Measurements from ENCODE around the gene RASGRF2.
"Not testable (repeated sequence)": the region's sequence is repeated elsewhere in the genome, so short reads cannot be mapped to it uniquely, and the experiment has no call there.

The RASGRF2 gene

GRCh38 chr5:81021486-81021885, 61.3 kb downstream of the RASGRF2 start:
- no peak for DNase-seq (ENCODE audit: low spot score)

- DNase-seq (ENCODE audit: low spot score), result no peak
These were observed 62.0 kb downstream of the RASGRF2 start for GRCh38 chr5:81021951-81022687.

GRCh38 chr5:81022688-81023084, 62.5 kb downstream of the RASGRF2 start:
- no peak for DNase-seq (ENCODE audit: low spot score)

GRCh38 chr5:81023261-81023970, 63.3 kb downstream of the RASGRF2 start:
- DNase-seq (ENCODE audit: low spot score), result no peak

- DNase-seq (ENCODE audit: low spot score), result no peak
These were observed 67.4 kb downstream of the RASGRF2 start for GRCh38 chr5:81027481-81028058.

GRCh38 chr5:81028888-81029287, 68.7 kb downstream of the RASGRF2 start:
- not testable (repeated sequence) for DNase-seq (ENCODE audit: low spot score)

GRCh38 chr5:81029736-81030135, 69.6 kb downstream of the RASGRF2 start:
- not testable (repeated sequence) for DNase-seq (ENCODE audit: low spot score)

GRCh38 chr5:81030236-81031034, 70.3 kb downstream of the RASGRF2 start:
- DNase-seq (ENCODE audit: low spot score), result not testable (repeated sequence)

- DNase-seq (ENCODE audit: low spot score), result no peak
These were observed 75.4 kb downstream of the RASGRF2 start for GRCh38 chr5:81035522-81035921.

- no peak for DNase-seq (ENCODE audit: low spot score)
These were observed 78.3 kb downstream of the RASGRF2 start for GRCh38 chr5:81038495-81038894.

GRCh38 chr5:81044868-81045267, 84.7 kb downstream of the RASGRF2 start:
- DNase-seq (ENCODE audit: low spot score), result no peak

- no peak for DNase-seq (ENCODE audit: low spot score)
These were observed 85.2 kb downstream of the RASGRF2 start for GRCh38 chr5:81045389-81045807.

- DNase-seq (ENCODE audit: low spot score), result no peak
These were observed 85.9 kb downstream of the RASGRF2 start for GRCh38 chr5:81046041-81046440.

- no peak for DNase-seq (ENCODE audit: low spot score)
These were observed 92.2 kb downstream of the RASGRF2 start for GRCh38 chr5:81052325-81052724.

GRCh38 chr5:81053282-81053681, 93.1 kb downstream of the RASGRF2 start:
- DNase-seq (ENCODE audit: low spot score), result not testable (repeated sequence)

GRCh38 chr5:81058121-81058520, 98.0 kb downstream of the RASGRF2 start:
- DNase-seq (ENCODE audit: low spot score), result no peak

GRCh38 chr5:81065492-81065891, 105.3 kb downstream of the RASGRF2 start:
- no peak for DNase-seq (ENCODE audit: low spot score)

GRCh38 chr5:81066102-81066501, 105.9 kb downstream of the RASGRF2 start:
- DNase-seq (ENCODE audit: low spot score), result no peak

GRCh38 chr5:81067406-81067805, 107.2 kb downstream of the RASGRF2 start:
- DNase-seq (ENCODE audit: low spot score), result no peak

GRCh38 chr5:81068063-81068462, 107.9 kb downstream of the RASGRF2 start:
- DNase-seq (ENCODE audit: low spot score), result no peak

- DNase-seq (ENCODE audit: low spot score), result no peak
These were observed 108.5 kb downstream of the RASGRF2 start for GRCh38 chr5:81068635-81069034.

GRCh38 chr5:81069990-81070389, 109.8 kb downstream of the RASGRF2 start:
- DNase-seq (ENCODE audit: low spot score), result no peak

Data from hematopoietic multipotent progenitor cell treated with erythropoietin and hydrocortisone succinate and interleukin-3 and kit ligand, for 17 days (in vitro differentiated cells).